ENCODE data around the gene SLC16A11. TPM values are rescaled to one million over a fixed set of nuclear protein-coding genes. Genes with fewer than 3 reads are reported as not detected.
"Not testable (repeated sequence)": the region's sequence is repeated elsewhere in the genome, so short reads cannot be mapped to it uniquely, and the experiment has no call there.

SLC16A11 gene
- total and polyA plus RNA-seq, 5 donors: 3.3 to 11.3 (median 3.9) TPM

- Histone ChIP-seq H3K4me3 (ENCODE audit: low read length) (no peak overlapping the region), H3K9me3 (ENCODE audit: control insufficient read depth, low read length) (no peaks in the 10 kb centered on the region), H3K27me3 (ENCODE audit: control insufficient read depth, insufficient read depth) (no peaks in the 10 kb centered on the region), H3K4me1 (ENCODE audit: control insufficient read depth, insufficient read depth, low read length) (no peaks in the 10 kb centered on the region), H3K27ac (ENCODE audit: low read length) (no peak overlapping the region)
- no peak for ATAC-seq
- 90% methylated on average over 4 of the region's 4 CpGs for WGBS
- DNase-seq: no peak
- intact Hi-C loops (cut with DNase I): no loop called here
Measured at GRCh38 chr17:7056386-7056785, 12.5 kb upstream of the SLC16A11 start.

- H3K9me3 ChIP-seq (ENCODE audit: control insufficient read depth, low read length); H3K4me3 ChIP-seq (ENCODE audit: low read length); H3K27ac ChIP-seq (ENCODE audit: low read length); H3K4me1 ChIP-seq (ENCODE audit: control insufficient read depth, insufficient read depth, low read length); ATAC-seq; H3K27me3 ChIP-seq (ENCODE audit: control insufficient read depth, insufficient read depth); DNase-seq: not testable (repeated sequence)
- WGBS: 80% methylated on average over 9 of the region's 9 CpGs
- intact Hi-C loops (cut with DNase I): loop anchor here in 3 of 4 donors (2.0 to 5.0 kb wide), 3 partner anchors 86 to 127 kb away; partner anchors contain the start of gene ASGR1 (in 1 of the 3)
Measured at GRCh38 chr17:7050583-7050982, 6.7 kb upstream of the SLC16A11 start.

- no peak overlapping the region for H3K4me3 ChIP-seq (ENCODE audit: low read length)
- intact Hi-C loops (cut with DNase I): loop anchor here in 1 of 4 donors (5.0 kb wide), 1 partner anchor 128 kb away; the partner anchor contains the start of gene ASGR1
- H3K9me3 ChIP-seq (ENCODE audit: control insufficient read depth, low read length): no peaks in the 10 kb centered on the region
- no peaks in the 10 kb centered on the region for H3K27me3 ChIP-seq (ENCODE audit: control insufficient read depth, insufficient read depth)
- ATAC-seq: no peak
- WGBS: 70% methylated on average over 6 of the region's 6 CpGs
- no peaks in the 10 kb centered on the region for H3K4me1 ChIP-seq (ENCODE audit: control insufficient read depth, insufficient read depth, low read length)
- no peak for DNase-seq
- no peak overlapping the region for H3K27ac ChIP-seq (ENCODE audit: low read length)
Measured at GRCh38 chr17:7048968-7049367, 5.1 kb upstream of the SLC16A11 start.

GRCh38 chr17:7047566-7047965 is 3.7 kb upstream of the SLC16A11 start:
- Histone ChIP-seq H3K27me3 (ENCODE audit: control insufficient read depth, insufficient read depth) (no peaks in the 10 kb centered on the region), H3K4me1 (ENCODE audit: control insufficient read depth, insufficient read depth, low read length) (peaks cover 5% of the 10 kb centered on the region), H3K4me3 (ENCODE audit: low read length) (no peak overlapping the region), H3K27ac (ENCODE audit: low read length) (no peak overlapping the region), H3K9me3 (ENCODE audit: control insufficient read depth, low read length) (no peaks in the 10 kb centered on the region)
- intact Hi-C loops (cut with DNase I): loop anchor here in 1 of 4 donors (5.0 kb wide), 1 partner anchor 130 kb away; the partner anchor contains the start of gene ASGR1
- no peak for ATAC-seq
- no peak for DNase-seq
- 82% methylated on average over 6 of the region's 6 CpGs for WGBS

GRCh38 chr17:7046725-7047397 is 3.0 kb upstream of the SLC16A11 start:
- not testable (repeated sequence) for H3K27ac ChIP-seq (ENCODE audit: low read length); ATAC-seq; H3K9me3 ChIP-seq (ENCODE audit: control insufficient read depth, low read length); H3K27me3 ChIP-seq (ENCODE audit: control insufficient read depth, insufficient read depth); H3K4me1 ChIP-seq (ENCODE audit: control insufficient read depth, insufficient read depth, low read length)
- intact Hi-C loops (cut with DNase I): loop anchor here in 1 of 4 donors (5.0 kb wide), 1 partner anchor 130 kb away; the partner anchor contains the start of gene ASGR1
- peak in 1 of 3 donors; percentile 57 for DNase-seq
- peak overlapping the region; percentile 4 for H3K4me3 ChIP-seq (ENCODE audit: low read length)
- WGBS: 18% methylated on average over 26 of the region's 26 CpGs

- Histone ChIP-seq H3K4me3 (ENCODE audit: low read length) (peak overlapping the region; percentile 4), H3K27me3 (ENCODE audit: control insufficient read depth, insufficient read depth) (no peaks in the 10 kb centered on the region), H3K4me1 (ENCODE audit: control insufficient read depth, insufficient read depth, low read length) (peaks cover 5% of the 10 kb centered on the region), H3K9me3 (ENCODE audit: control insufficient read depth, low read length) (no peaks in the 10 kb centered on the region), H3K27ac (ENCODE audit: low read length) (no peak overlapping the region)
- ATAC-seq (no peak), DNase-seq (peak in 1 of 3 donors; percentile 66)
- WGBS: 18% methylated on average over 15 of the region's 15 CpGs
- intact Hi-C loops (cut with DNase I): loop anchor here in 1 of 4 donors (5.0 kb wide), 1 partner anchor 131 kb away; the partner anchor contains the start of gene ASGR1
Measured at GRCh38 chr17:7046127-7046724, 2.3 kb upstream of the SLC16A11 start.

GRCh38 chr17:7045492-7046126 is 1.7 kb upstream of the SLC16A11 start:
- intact Hi-C loops (cut with DNase I): loop anchor here in 1 of 4 donors (5.0 kb wide), 1 partner anchor 132 kb away; the partner anchor contains the start of gene ASGR1
- 23% methylated on average over 5 of the region's 5 CpGs for WGBS
- H3K4me3 ChIP-seq (ENCODE audit: low read length): no peak overlapping the region
- H3K27me3 ChIP-seq (ENCODE audit: control insufficient read depth, insufficient read depth): no peaks in the 10 kb centered on the region
- peaks cover 5% of the 10 kb centered on the region for H3K4me1 ChIP-seq (ENCODE audit: control insufficient read depth, insufficient read depth, low read length)
- no peak for DNase-seq
- no peak overlapping the region for H3K27ac ChIP-seq (ENCODE audit: low read length)
- no peak for ATAC-seq
- H3K9me3 ChIP-seq (ENCODE audit: control insufficient read depth, low read length): no peaks in the 10 kb centered on the region

GRCh38 chr17:7043182-7043496 is 753 bp downstream of the SLC16A11 start:
- Histone ChIP-seq H3K4me3 (ENCODE audit: low read length) (peak overlapping the region; percentile 42), H3K27me3 (ENCODE audit: control insufficient read depth, insufficient read depth) (no peaks in the 10 kb centered on the region), H3K4me1 (ENCODE audit: control insufficient read depth, insufficient read depth, low read length) (peaks cover 5% of the 10 kb centered on the region), H3K9me3 (ENCODE audit: control insufficient read depth, low read length) (no peaks in the 10 kb centered on the region), H3K27ac (ENCODE audit: low read length) (no peak overlapping the region)
- intact Hi-C loops (cut with DNase I): no loop called here
- WGBS: 4% methylated on average over 21 of the region's 21 CpGs
- ATAC-seq: peak; percentile 44 to 50
- DNase-seq: no peak

- ATAC-seq: peak; percentile 11 to 16
- peak overlapping the region; percentile 42 for H3K4me3 ChIP-seq (ENCODE audit: low read length)
- H3K27me3 ChIP-seq (ENCODE audit: control insufficient read depth, insufficient read depth): no peaks in the 10 kb centered on the region
- H3K27ac ChIP-seq (ENCODE audit: low read length): no peak overlapping the region
- peaks cover 5% of the 10 kb centered on the region for H3K4me1 ChIP-seq (ENCODE audit: control insufficient read depth, insufficient read depth, low read length)
- 11% methylated on average over 53 of the region's 53 CpGs for WGBS
- intact Hi-C loops (cut with DNase I): no loop called here
- DNase-seq: peak; percentile 32 to 73 (median 67)
- H3K9me3 ChIP-seq (ENCODE audit: control insufficient read depth, low read length): no peaks in the 10 kb centered on the region
Measured at GRCh38 chr17:7042501-7043181, 1.3 kb downstream of the SLC16A11 start.

- no peaks in the 10 kb centered on the region for H3K9me3 ChIP-seq (ENCODE audit: control insufficient read depth, low read length)
- WGBS: 36% methylated on average over 43 of the region's 43 CpGs
- no peak overlapping the region for H3K4me3 ChIP-seq (ENCODE audit: low read length)
- ATAC-seq: peak; percentile 6 to 17
- no peak overlapping the region for H3K27ac ChIP-seq (ENCODE audit: low read length)
- DNase-seq: peak in 2 of 3 donors; percentile 33 to 67
- peaks cover 5% of the 10 kb centered on the region for H3K4me1 ChIP-seq (ENCODE audit: control insufficient read depth, insufficient read depth, low read length)
- intact Hi-C loops (cut with DNase I): no loop called here
- H3K27me3 ChIP-seq (ENCODE audit: control insufficient read depth, insufficient read depth): no peaks in the 10 kb centered on the region
Measured at GRCh38 chr17:7041607-7042500, 2.0 kb downstream of the SLC16A11 start.

Measured in right cardiac atrium (tissue), 5 donors.